ENCODE data around the gene TNIK.

The TNIK gene

GRCh38 chr3:171345107-171345843 lies 114.9 kb downstream of the TNIK start:
- TF ChIP-seq, protein P1, sequence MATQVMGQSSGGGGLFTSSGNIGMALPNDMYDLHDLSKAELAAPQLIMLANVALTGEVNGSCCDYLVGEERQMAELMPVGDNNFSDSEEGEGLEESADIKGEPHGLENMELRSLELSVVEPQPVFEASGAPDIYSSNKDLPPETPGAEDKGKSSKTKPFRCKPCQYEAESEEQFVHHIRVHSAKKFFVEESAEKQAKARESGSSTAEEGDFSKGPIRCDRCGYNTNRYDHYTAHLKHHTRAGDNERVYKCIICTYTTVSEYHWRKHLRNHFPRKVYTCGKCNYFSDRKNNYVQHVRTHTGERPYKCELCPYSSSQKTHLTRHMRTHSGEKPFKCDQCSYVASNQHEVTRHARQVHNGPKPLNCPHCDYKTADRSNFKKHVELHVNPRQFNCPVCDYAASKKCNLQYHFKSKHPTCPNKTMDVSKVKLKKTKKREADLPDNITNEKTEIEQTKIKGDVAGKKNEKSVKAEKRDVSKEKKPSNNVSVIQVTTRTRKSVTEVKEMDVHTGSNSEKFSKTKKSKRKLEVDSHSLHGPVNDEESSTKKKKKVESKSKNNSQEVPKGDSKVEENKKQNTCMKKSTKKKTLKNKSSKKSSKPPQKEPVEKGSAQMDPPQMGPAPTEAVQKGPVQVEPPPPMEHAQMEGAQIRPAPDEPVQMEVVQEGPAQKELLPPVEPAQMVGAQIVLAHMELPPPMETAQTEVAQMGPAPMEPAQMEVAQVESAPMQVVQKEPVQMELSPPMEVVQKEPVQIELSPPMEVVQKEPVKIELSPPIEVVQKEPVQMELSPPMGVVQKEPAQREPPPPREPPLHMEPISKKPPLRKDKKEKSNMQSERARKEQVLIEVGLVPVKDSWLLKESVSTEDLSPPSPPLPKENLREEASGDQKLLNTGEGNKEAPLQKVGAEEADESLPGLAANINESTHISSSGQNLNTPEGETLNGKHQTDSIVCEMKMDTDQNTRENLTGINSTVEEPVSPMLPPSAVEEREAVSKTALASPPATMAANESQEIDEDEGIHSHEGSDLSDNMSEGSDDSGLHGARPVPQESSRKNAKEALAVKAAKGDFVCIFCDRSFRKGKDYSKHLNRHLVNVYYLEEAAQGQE (IDR thresholded peaks at IDR 0.05; ENCODE audit: insufficient read depth in 1 of 2, low read depth in 2 of 2, low read length in 2 of 2): no peak
- no peak for TF ChIP-seq TAF1 (IDR thresholded peaks at IDR 0.05; ENCODE audit: borderline replicate concordance, insufficient read depth, low read length)
- TF ChIP-seq FOXP2 (optimal IDR thresholded peaks at IDR 0.05; ENCODE audit: borderline replicate concordance, extremely low read depth, extremely low read length, insufficient read depth): no peak
- no peak for TF ChIP-seq POLR2AphosphoS5 (IDR thresholded peaks at IDR 0.05; ENCODE audit: low read depth, low read length)
- TF ChIP-seq SIN3A (IDR thresholded peaks at IDR 0.05; ENCODE audit: borderline replicate concordance, insufficient read depth, low read length): no peak

GRCh38 chr3:171343693-171344092 lies 116.5 kb downstream of the TNIK start:
- no peak for TF ChIP-seq FOXP2 (optimal IDR thresholded peaks at IDR 0.05; ENCODE audit: borderline replicate concordance, extremely low read depth, extremely low read length, insufficient read depth)
- TF ChIP-seq TAF1 (IDR thresholded peaks at IDR 0.05; ENCODE audit: borderline replicate concordance, insufficient read depth, low read length): no peak
- no peak for TF ChIP-seq SIN3A (IDR thresholded peaks at IDR 0.05; ENCODE audit: borderline replicate concordance, insufficient read depth, low read length)
- no peak for TF ChIP-seq POLR2AphosphoS5 (IDR thresholded peaks at IDR 0.05; ENCODE audit: low read depth, low read length)
- TF ChIP-seq, protein P1 (IDR thresholded peaks at IDR 0.05; ENCODE audit: insufficient read depth in 1 of 2, low read depth in 2 of 2, low read length in 2 of 2): no peak

DNA sequence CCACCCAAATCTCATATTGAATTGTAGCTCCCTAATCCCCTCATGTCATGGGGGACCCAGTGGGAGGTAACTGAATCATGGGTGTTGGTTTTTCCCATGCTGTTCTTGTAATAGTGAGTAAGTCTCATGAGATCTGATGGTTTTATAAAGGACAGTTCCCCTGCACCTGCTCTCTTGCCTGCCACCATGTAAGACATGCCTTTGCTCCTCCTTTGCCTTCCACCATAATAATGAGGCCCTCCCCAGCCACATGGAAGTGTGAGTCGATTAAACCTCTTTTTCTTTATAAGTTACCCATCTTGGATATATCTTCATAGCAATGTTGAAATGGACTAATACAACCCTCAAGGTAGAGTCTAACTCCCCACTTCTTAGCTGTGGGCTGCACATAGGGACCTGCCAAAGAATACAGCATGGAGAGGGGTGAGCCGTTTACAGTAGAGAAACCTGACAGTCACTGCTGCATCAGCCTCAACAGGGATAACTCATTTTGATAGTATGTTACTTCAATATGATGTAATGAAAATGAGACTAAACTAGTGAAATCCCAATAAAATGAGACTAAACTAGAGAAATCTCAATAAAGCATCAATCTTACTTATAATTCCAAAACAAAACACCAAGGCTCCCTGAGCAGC lies 117.3 kb downstream of the TNIK start:
- TF ChIP-seq POLR2AphosphoS5 (IDR thresholded peaks at IDR 0.05; ENCODE audit: low read depth, low read length) (no peak), TAF1 (IDR thresholded peaks at IDR 0.05; ENCODE audit: borderline replicate concordance, insufficient read depth, low read length) (no peak), SIN3A (IDR thresholded peaks at IDR 0.05; ENCODE audit: borderline replicate concordance, insufficient read depth, low read length) (no peak), FOXP2 (optimal IDR thresholded peaks at IDR 0.05; ENCODE audit: borderline replicate concordance, extremely low read depth, extremely low read length, insufficient read depth) (no peak)
- TF ChIP-seq, protein P1 (IDR thresholded peaks at IDR 0.05; ENCODE audit: insufficient read depth in 1 of 2, low read depth in 2 of 2, low read length in 2 of 2): no peak

DNA sequence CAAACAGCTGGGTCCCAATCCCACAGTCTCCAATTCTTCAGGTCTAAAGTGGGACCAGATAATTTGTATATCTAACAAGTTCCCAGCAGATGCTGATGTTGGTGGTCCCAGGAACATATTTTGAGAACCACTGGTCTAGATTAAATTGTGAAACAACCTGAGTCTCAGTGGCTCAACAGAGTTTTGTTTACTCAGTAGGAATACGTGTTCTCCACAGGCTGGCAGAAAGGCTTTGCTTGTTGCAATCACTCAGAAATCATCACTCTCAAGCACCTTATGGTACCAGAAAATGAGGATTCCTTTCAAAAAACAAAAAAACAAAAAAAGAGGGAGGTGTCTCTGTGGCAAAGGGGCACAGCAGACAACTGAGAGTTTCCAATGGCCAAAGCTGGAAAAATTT lies 118.0 kb downstream of the TNIK start:
- TF ChIP-seq TAF1 (IDR thresholded peaks at IDR 0.05; ENCODE audit: borderline replicate concordance, insufficient read depth, low read length) (no peak), SIN3A (IDR thresholded peaks at IDR 0.05; ENCODE audit: borderline replicate concordance, insufficient read depth, low read length) (no peak), POLR2AphosphoS5 (IDR thresholded peaks at IDR 0.05; ENCODE audit: low read depth, low read length) (no peak)

DNA sequence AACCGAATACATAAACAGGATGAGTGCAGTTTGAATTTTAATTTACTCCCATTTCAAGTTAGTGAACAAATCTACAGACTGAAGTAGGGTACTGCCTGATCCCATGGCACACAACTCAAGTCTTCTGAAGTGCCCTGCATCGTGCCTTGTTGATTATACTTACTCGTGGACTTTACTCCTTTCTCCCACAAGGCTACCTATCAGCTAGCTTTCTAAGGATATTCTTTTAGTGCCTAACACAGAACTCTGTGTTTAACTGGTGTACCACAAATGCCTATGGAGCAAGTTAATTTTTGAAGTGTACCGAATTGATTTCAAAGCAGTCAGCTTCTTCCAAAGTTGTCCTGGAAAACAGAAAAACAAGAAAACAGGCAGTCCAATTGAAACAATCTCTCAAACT lies 119.8 kb downstream of the TNIK start:
- no peak for TF ChIP-seq POLR2AphosphoS5 (IDR thresholded peaks at IDR 0.05; ENCODE audit: low read depth, low read length)
- TF ChIP-seq SIN3A (IDR thresholded peaks at IDR 0.05; ENCODE audit: borderline replicate concordance, insufficient read depth, low read length): no peak
- TF ChIP-seq TAF1 (IDR thresholded peaks at IDR 0.05; ENCODE audit: borderline replicate concordance, insufficient read depth, low read length): no peak
- TF ChIP-seq, protein P1 (IDR thresholded peaks at IDR 0.05; ENCODE audit: insufficient read depth in 1 of 2, low read depth in 2 of 2, low read length in 2 of 2): no peak
- no peak for TF ChIP-seq FOXP2 (optimal IDR thresholded peaks at IDR 0.05; ENCODE audit: borderline replicate concordance, extremely low read depth, extremely low read length, insufficient read depth)

Measured in PFSK-1 (cell line).